ENCODE measurements around the gene H2AZ2.
"Not testable (repeated sequence)": the region's sequence is repeated elsewhere in the genome, so short reads cannot be mapped to it uniquely, and the experiment has no call there.

H2AZ2 gene

GRCh38 chr7:44787041-44787440 is 60.8 kb downstream of the H2AZ2 start:
- H3K18ac ChIP-seq (ENCODE audit: low read length): no peak overlapping the region
- no peak overlapping the region for H3K27ac ChIP-seq (ENCODE audit: low read depth, low read length)
- no peak overlapping the region for H2BK5ac ChIP-seq (ENCODE audit: low read length)
- no peak overlapping the region for H2BK120ac ChIP-seq (ENCODE audit: low read depth, low read length)
- H3K4me2 ChIP-seq (ENCODE audit: low read length): no peak overlapping the region
- no peak overlapping the region for H4K5ac ChIP-seq (ENCODE audit: low read length)
- no peaks in the 10 kb centered on the region for H3K36me3 ChIP-seq (ENCODE audit: control insufficient read depth, insufficient read depth, low read length)
- H3K79me1 ChIP-seq (ENCODE audit: low read length): no peaks in the 10 kb centered on the region
- H2BK15ac ChIP-seq (replicated peaks; ENCODE audit: low read depth): no peak overlapping the region
- H2AK5ac ChIP-seq (ENCODE audit: low read length): no peak overlapping the region
- no peaks in the 10 kb centered on the region for H3K79me2 ChIP-seq (ENCODE audit: control insufficient read depth, insufficient read depth, low read length)
- no peak overlapping the region for H3K56ac ChIP-seq (ENCODE audit: low read length)
- H3K27me3 ChIP-seq (ENCODE audit: insufficient read depth, low read length, poor library complexity): no peaks in the 10 kb centered on the region
- H3K4ac ChIP-seq (ENCODE audit: low read depth, low read length): no peak overlapping the region
- WGBS (ENCODE audit: extremely low coverage, insufficient coverage, low lambda C conversion rate): no CpG with 5 or more reads among the region's 4 CpGs
- H3K4me3 ChIP-seq (ENCODE audit: low read length): no peak overlapping the region
- H3K23ac ChIP-seq (ENCODE audit: low read length): no peak overlapping the region
- no peak for DNase-seq
- H3K4me1 ChIP-seq (ENCODE audit: control insufficient read depth, low read depth, low read length): no peaks in the 10 kb centered on the region
- H4K8ac ChIP-seq (ENCODE audit: low read depth, low read length): no peak overlapping the region
- no peak overlapping the region for H3K9ac ChIP-seq (ENCODE audit: low read length)

GRCh38 chr7:44785218-44785617 is 62.7 kb downstream of the H2AZ2 start:
- H3K9ac ChIP-seq (ENCODE audit: low read length); H2BK15ac ChIP-seq (replicated peaks; ENCODE audit: low read depth); H3K4me3 ChIP-seq (ENCODE audit: low read length); DNase-seq; H3K4me1 ChIP-seq (ENCODE audit: control insufficient read depth, low read depth, low read length); H3K4me2 ChIP-seq (ENCODE audit: low read length); H3K27ac ChIP-seq (ENCODE audit: low read depth, low read length); H2BK5ac ChIP-seq (ENCODE audit: low read length); H4K5ac ChIP-seq (ENCODE audit: low read length); H3K27me3 ChIP-seq (ENCODE audit: insufficient read depth, low read length, poor library complexity); H3K79me1 ChIP-seq (ENCODE audit: low read length); H3K36me3 ChIP-seq (ENCODE audit: control insufficient read depth, insufficient read depth, low read length); H3K79me2 ChIP-seq (ENCODE audit: control insufficient read depth, insufficient read depth, low read length); H2BK120ac ChIP-seq (ENCODE audit: low read depth, low read length); H3K4ac ChIP-seq (ENCODE audit: low read depth, low read length); H2AK5ac ChIP-seq (ENCODE audit: low read length); H3K23ac ChIP-seq (ENCODE audit: low read length); H3K56ac ChIP-seq (ENCODE audit: low read length); H3K18ac ChIP-seq (ENCODE audit: low read length); H4K8ac ChIP-seq (ENCODE audit: low read depth, low read length): not testable (repeated sequence)
- no CpG with 5 or more reads among the region's 3 CpGs for WGBS (ENCODE audit: extremely low coverage, insufficient coverage, low lambda C conversion rate)

- Histone ChIP-seq H3K36me3 (ENCODE audit: control insufficient read depth, insufficient read depth, low read length) (no peaks in the 10 kb centered on the region), H3K4ac (ENCODE audit: low read depth, low read length) (no peak overlapping the region), H3K79me2 (ENCODE audit: control insufficient read depth, insufficient read depth, low read length) (no peaks in the 10 kb centered on the region), H2AK5ac (ENCODE audit: low read length) (no peak overlapping the region), H3K4me3 (ENCODE audit: low read length) (no peak overlapping the region), H3K23ac (ENCODE audit: low read length) (no peak overlapping the region), H3K79me1 (ENCODE audit: low read length) (no peaks in the 10 kb centered on the region), H4K8ac (ENCODE audit: low read depth, low read length) (no peak overlapping the region), H2BK5ac (ENCODE audit: low read length) (no peak overlapping the region), H2BK15ac (replicated peaks; ENCODE audit: low read depth) (no peak overlapping the region), H3K56ac (ENCODE audit: low read length) (no peak overlapping the region), H2BK120ac (ENCODE audit: low read depth, low read length) (no peak overlapping the region), H3K4me1 (ENCODE audit: control insufficient read depth, low read depth, low read length) (no peaks in the 10 kb centered on the region), H3K9ac (ENCODE audit: low read length) (no peak overlapping the region), H3K27ac (ENCODE audit: low read depth, low read length) (no peak overlapping the region), H3K4me2 (ENCODE audit: low read length) (no peak overlapping the region), H3K27me3 (ENCODE audit: insufficient read depth, low read length, poor library complexity) (no peaks in the 10 kb centered on the region), H4K5ac (ENCODE audit: low read length) (no peak overlapping the region), H3K18ac (ENCODE audit: low read length) (no peak overlapping the region)
- no peak for DNase-seq
- no CpG with 5 or more reads among the region's 1 CpG for WGBS (ENCODE audit: extremely low coverage, insufficient coverage, low lambda C conversion rate)
Observed at GRCh38 chr7:44784364-44784763, 63.5 kb downstream of the H2AZ2 start.

- no peak overlapping the region for H2BK120ac ChIP-seq (ENCODE audit: low read depth, low read length)
- no peaks in the 10 kb centered on the region for H3K79me1 ChIP-seq (ENCODE audit: low read length)
- H3K4me3 ChIP-seq (ENCODE audit: low read length): no peak overlapping the region
- no peaks in the 10 kb centered on the region for H3K4me1 ChIP-seq (ENCODE audit: control insufficient read depth, low read depth, low read length)
- no peaks in the 10 kb centered on the region for H3K79me2 ChIP-seq (ENCODE audit: control insufficient read depth, insufficient read depth, low read length)
- no peak for DNase-seq
- no peak overlapping the region for H2AK5ac ChIP-seq (ENCODE audit: low read length)
- H3K56ac ChIP-seq (ENCODE audit: low read length): no peak overlapping the region
- H2BK15ac ChIP-seq (replicated peaks; ENCODE audit: low read depth): no peak overlapping the region
- H3K23ac ChIP-seq (ENCODE audit: low read length): no peak overlapping the region
- no peak overlapping the region for H4K8ac ChIP-seq (ENCODE audit: low read depth, low read length)
- no peaks in the 10 kb centered on the region for H3K27me3 ChIP-seq (ENCODE audit: insufficient read depth, low read length, poor library complexity)
- no peak overlapping the region for H3K4me2 ChIP-seq (ENCODE audit: low read length)
- H3K9ac ChIP-seq (ENCODE audit: low read length): no peak overlapping the region
- H3K36me3 ChIP-seq (ENCODE audit: control insufficient read depth, insufficient read depth, low read length): no peaks in the 10 kb centered on the region
- H3K4ac ChIP-seq (ENCODE audit: low read depth, low read length): no peak overlapping the region
- no peak overlapping the region for H3K18ac ChIP-seq (ENCODE audit: low read length)
- no peak overlapping the region for H4K5ac ChIP-seq (ENCODE audit: low read length)
- H2BK5ac ChIP-seq (ENCODE audit: low read length): no peak overlapping the region
- H3K27ac ChIP-seq (ENCODE audit: low read depth, low read length): no peak overlapping the region
Observed at GRCh38 chr7:44783407-44783806, 64.5 kb downstream of the H2AZ2 start.

- no peak overlapping the region for H3K27ac ChIP-seq (ENCODE audit: low read depth, low read length)
- H3K9ac ChIP-seq (ENCODE audit: low read length): no peak overlapping the region
- H3K18ac ChIP-seq (ENCODE audit: low read length): no peak overlapping the region
- H2BK120ac ChIP-seq (ENCODE audit: low read depth, low read length): no peak overlapping the region
- H3K4me3 ChIP-seq (ENCODE audit: low read length): no peak overlapping the region
- H2AK5ac ChIP-seq (ENCODE audit: low read length): no peak overlapping the region
- no peaks in the 10 kb centered on the region for H3K36me3 ChIP-seq (ENCODE audit: control insufficient read depth, insufficient read depth, low read length)
- no peak overlapping the region for H4K5ac ChIP-seq (ENCODE audit: low read length)
- H3K79me2 ChIP-seq (ENCODE audit: control insufficient read depth, insufficient read depth, low read length): no peaks in the 10 kb centered on the region
- no peaks in the 10 kb centered on the region for H3K27me3 ChIP-seq (ENCODE audit: insufficient read depth, low read length, poor library complexity)
- no peak for DNase-seq
- no CpG with 5 or more reads among the region's 1 CpG for WGBS (ENCODE audit: extremely low coverage, insufficient coverage, low lambda C conversion rate)
- H3K23ac ChIP-seq (ENCODE audit: low read length): no peak overlapping the region
- H3K79me1 ChIP-seq (ENCODE audit: low read length): no peaks in the 10 kb centered on the region
- H2BK5ac ChIP-seq (ENCODE audit: low read length): no peak overlapping the region
- no peak overlapping the region for H3K56ac ChIP-seq (ENCODE audit: low read length)
- H3K4me1 ChIP-seq (ENCODE audit: control insufficient read depth, low read depth, low read length): no peaks in the 10 kb centered on the region
- no peak overlapping the region for H4K8ac ChIP-seq (ENCODE audit: low read depth, low read length)
- H3K4me2 ChIP-seq (ENCODE audit: low read length): no peak overlapping the region
- no peak overlapping the region for H2BK15ac ChIP-seq (replicated peaks; ENCODE audit: low read depth)
- no peak overlapping the region for H3K4ac ChIP-seq (ENCODE audit: low read depth, low read length)
Observed at GRCh38 chr7:44782460-44782859, 65.4 kb downstream of the H2AZ2 start.
